GM12872 (cell line): ENCODE data around the gene ZNF428.

Experiments used
- CTCF ChIP-seq: IDR thresholded peaks from 3 replicates; pipeline ENCODE4 v1.5.1; 2011; ENCODE audit warnings: low read depth, mild to moderate bottlenecking, low read length, moderate library complexity; ENCODE audit not compliant: insufficient read depth

Gene ZNF428

GRCh38 chr19:43631491-43631890 is 12.1 kb upstream of the ZNF428 start:
- no peak for TF ChIP-seq CTCF

- no peak for TF ChIP-seq CTCF
Observed at GRCh38 chr19:43628646-43629326, 9.4 kb upstream of the ZNF428 start.

GRCh38 chr19:43626838-43627237 is 7.4 kb upstream of the ZNF428 start:
- TF ChIP-seq CTCF: no peak

- no peak for TF ChIP-seq CTCF
Observed at GRCh38 chr19:43625918-43626579, 6.6 kb upstream of the ZNF428 start.

- peak; percentile 56 for TF ChIP-seq CTCF
Observed at GRCh38 chr19:43624933-43625332, 5.5 kb upstream of the ZNF428 start.

GRCh38 chr19:43623889-43624670 is 4.7 kb upstream of the ZNF428 start:
- no peak for TF ChIP-seq CTCF

GRCh38 chr19:43622956-43623355 is 3.5 kb upstream of the ZNF428 start:
- TF ChIP-seq CTCF: no peak
